K562 (cell line): ENCODE results near the gene RGMB. TPM values are rescaled to one million over a fixed set of nuclear protein-coding genes. Genes with fewer than 3 reads are reported as not detected.

Experiments used
- BRF2 ChIP-seq: IDR thresholded peaks from 3 replicates; pipeline ENCODE4 v1.6.1; 2011; ENCODE audit warnings: borderline replicate concordance, mild to moderate bottlenecking; ENCODE audit not compliant: insufficient read length, insufficient read depth
- CBX3 ChIP-seq, 2 experiments: IDR thresholded peaks; 1 replicate in 1 of 2; 2 replicates in 1 of 2; pipeline ENCODE4 v1.6.1; 2012; ENCODE audit warnings: inconsistent platforms in 2 of 2, low read length in 2 of 2, borderline replicate concordance in 1 of 2, control low read depth in 1 of 2
- CBX5 ChIP-seq: IDR thresholded peaks from 2 replicates; pipeline ENCODE4 v1.6.1; 2014; ENCODE audit warnings: low read depth, borderline replicate concordance
- CLOCK ChIP-seq: fragments of 250-450 bp; sonication (Bioruptor Pico); IDR thresholded peaks from 2 replicates; pipeline ENCODE4 v1.4.0; 2020; ENCODE audit warnings: mild to moderate bottlenecking, moderate library complexity, borderline replicate concordance
- CREB3 ChIP-seq: fragments of 450-650 bp; conservative IDR thresholded peaks from 2 replicates; pipeline ENCODE4 v1.6.1; 2016; ENCODE audit warnings: missing genetic modification characterization, low read depth, mild to moderate bottlenecking, missing compliant biosample characterization, moderate library complexity
- GATAD2A ChIP-seq: fragments of 450-650 bp; IDR thresholded peaks from 2 replicates; pipeline ENCODE4 v1.6.1; 2017
- HNRNPK ChIP-seq: fragments of 200-400 bp; formaldehyde crosslinking; IDR thresholded peaks from one replicate; pipeline ENCODE4 v1.6.1; 2018; ENCODE audit warnings: mild to moderate bottlenecking, low read depth, low read length; ENCODE audit not compliant: poor library complexity, severe bottlenecking
- KHSRP ChIP-seq: fragments of 450-650 bp; IDR thresholded peaks from 2 replicates; pipeline ENCODE4 v1.6.1; 2017
- MAZ ChIP-seq, 2 experiments: fragments of 450-650 bp in 1 of 2; sonication (generic) in 1 of 2; formaldehyde crosslinking; IDR thresholded peaks in 1 of 2; conservative IDR thresholded peaks in 1 of 2; 2 replicates each; pipeline versions ENCODE4 v1.4.0 to v1.5.0; 2020; ENCODE audit warnings: mild to moderate bottlenecking in 1 of 2, missing genetic modification reagents in 1 of 2
- PKNOX1 ChIP-seq: fragments of 450-650 bp; IDR thresholded peaks from 2 replicates; pipeline ENCODE4 v1.6.1; 2016
- PTBP1 ChIP-seq: fragments of 200-400 bp; formaldehyde crosslinking; IDR thresholded peaks from 2 replicates; pipeline ENCODE4 v1.6.1; 2017; ENCODE audit warnings: low read depth, low read length
- SIN3A ChIP-seq, 2 experiments: fragments of 150-350 bp in 1 of 2; IDR thresholded peaks; 2 replicates each; pipeline ENCODE4 v1.6.1; 2011 to 2016; ENCODE audit warnings: borderline replicate concordance in 2 of 2, low read depth in 2 of 2, low read length in 2 of 2, mild to moderate bottlenecking in 2 of 2, moderate library complexity in 2 of 2; ENCODE audit not compliant: control insufficient read depth in 1 of 2
- SMAD1 ChIP-seq: fragments of 150-350 bp; IDR thresholded peaks from 2 replicates; pipeline ENCODE4 v1.6.1; 2014; ENCODE audit warnings: low read length, low read depth; ENCODE audit not compliant: partially characterized antibody
- SREBF1 ChIP-seq: fragments of 150-350 bp; IDR thresholded peaks from 2 replicates; pipeline ENCODE4 v1.6.1; 2014; ENCODE audit warnings: antibody characterized with exemption, low read depth, low read length, borderline replicate concordance
- TRIM28 ChIP-seq: fragments of 450-650 bp; IDR thresholded peaks from 2 replicates; pipeline ENCODE4 v1.6.1; 2017
- VEZF1 ChIP-seq: fragments of 200-800 bp; sonication (Bioruptor generic); IDR thresholded peaks from 2 replicates; pipeline ENCODE4 v1.6.1; 2017; ENCODE audit warnings: missing genetic modification characterization, missing compliant biosample characterization
- ZBTB26 ChIP-seq: fragments of 450-650 bp; formaldehyde crosslinking; IDR thresholded peaks from 2 replicates; pipeline ENCODE4 v1.4.0; 2022; ENCODE audit warnings: missing genetic modification characterization
- ZFP36 ChIP-seq: fragments of 150-350 bp; IDR thresholded peaks from 2 replicates; pipeline ENCODE4 v1.6.1; 2018; ENCODE audit warnings: low read length, low read depth; ENCODE audit not compliant: partially characterized antibody
- polyA plus RNA-seq, 8 experiments: library from polyadenylated mRNA; depleted of rRNA in 4 of 8; stranded (reverse) in 5 of 8; unstranded in 3 of 8; fragments of >200 nt; fragmentation: Nextera tagmentation in 2 of 8; fragmentation: Illumina TruSeq in 1 of 8; extraction: Ambion mirVana in 2 of 8; extraction: Trizol in 1 of 8; gene quantifications; 2 replicates each; pipeline versions ENCODE4 v1.2.1 to v1.2.3, GENCODE V29; 2011 to 2014; ENCODE audit warnings: inconsistent platforms in 1 of 8, missing spikeins in 1 of 8
- total RNA-seq, 7 experiments: library from RNA; depleted of rRNA in 6 of 7; stranded (reverse); fragments of >200 nt in 6 of 7; fragmentation: Illumina TruSeq in 2 of 7; extraction: Trizol in 2 of 7; gene quantifications; 2 replicates each; pipeline versions ENCODE4 v1.2.1 to v1.2.3, GENCODE V29; 2011 to 2021; ENCODE audit warnings: low replicate concordance in 1 of 7

The RGMB gene
- total and polyA plus RNA-seq, 9 of the 15 experiments (the other 6 are each of a cell fraction or from before 2014, with no cell fraction given): 0.03 to 0.38 TPM; not detected in 7

- TF ChIP-seq CLOCK (CRISPR knock-in tag): no peak
- TF ChIP-seq SIN3A (IDR thresholded peaks at IDR 0.05; ENCODE audit: borderline replicate concordance in 2 of 2, control insufficient read depth in 1 of 2, low read depth in 2 of 2, low read length in 2 of 2): no peak
- no peak for TF ChIP-seq SREBF1
- TF ChIP-seq HNRNPK: no peak
- TF ChIP-seq SMAD1: no peak
- no peak for TF ChIP-seq PTBP1
- no peak for TF ChIP-seq PKNOX1
- no peak for TF ChIP-seq ZBTB26 (CRISPR knock-in tag)
- no peak for TF ChIP-seq VEZF1
- TF ChIP-seq KHSRP: no peak
- no peak for TF ChIP-seq CREB3 (tag)
- TF ChIP-seq CBX5: peak; percentile 78; the same call in 1 of the 2 replicates
- TF ChIP-seq MAZ (CRISPR knock-in tag; conservative IDR thresholded peaks at IDR 0.05 in 1 of 2, IDR thresholded peaks at IDR 0.05 in 1 of 2): no peak
- peak; percentile 80 for TF ChIP-seq ZFP36
- TF ChIP-seq CBX3 (IDR thresholded peaks at IDR 0.05; ENCODE audit: borderline replicate concordance in 1 of 2, low read length in 2 of 2): peak in 1 of 2 experiments; percentile 64; a peak in 2 of 3 replicates
- no peak for TF ChIP-seq BRF2
- 0 out of 2 replicates have a peak, but pooled peaks have one; percentile 44 for TF ChIP-seq TRIM28
- TF ChIP-seq GATAD2A: no peak
Measured at GRCh38 chr5:98843481-98843880, 70.0 kb downstream of the RGMB start (continued).
